ENCODE measurements around the gene H2BW2.
"Not testable (repeated sequence)": the region's sequence is repeated elsewhere in the genome, so short reads cannot be mapped to it uniquely, and the experiment has no call there.

Gene H2BW2

DNA sequence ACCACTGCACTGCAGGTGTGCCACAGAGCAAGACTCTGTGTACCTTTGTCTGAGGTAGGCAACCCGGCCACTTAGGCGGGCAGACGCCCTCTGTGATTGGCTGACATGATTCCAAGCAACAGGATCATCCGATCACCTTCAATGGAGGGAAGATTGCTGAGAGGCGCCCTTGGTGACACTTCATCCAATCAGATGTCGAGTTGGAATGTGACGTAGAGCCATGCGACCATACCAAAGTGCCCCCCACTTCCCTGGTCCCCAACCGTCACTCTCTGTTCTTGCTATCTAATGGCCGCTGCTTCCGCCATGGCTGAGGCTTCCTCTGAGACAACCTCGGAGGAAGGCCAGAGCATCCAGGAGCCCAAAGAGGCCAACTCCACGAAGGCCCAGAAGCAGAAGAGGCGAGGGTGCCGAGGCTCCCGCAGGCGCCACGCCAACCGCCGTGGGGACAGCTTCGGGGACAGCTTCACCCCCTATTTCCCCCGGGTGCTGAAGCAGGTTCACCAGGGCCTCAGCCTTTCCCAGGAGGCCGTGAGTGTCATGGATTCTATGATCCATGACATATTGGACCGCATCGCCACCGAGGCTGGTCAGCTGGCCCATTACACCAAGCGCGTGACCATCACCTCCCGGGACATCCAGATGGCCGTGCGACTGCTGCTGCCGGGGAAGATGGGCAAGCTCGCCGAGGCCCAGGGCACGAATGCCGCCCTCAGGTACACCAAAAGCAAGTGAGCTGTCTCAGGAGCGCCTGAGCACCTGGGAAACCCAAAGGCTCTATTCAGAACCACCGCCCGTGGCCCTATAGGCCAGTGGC is at the start of gene H2BW2:
Gene H2BW2, plus strand, starts transcription at position 268 of the 817 bp plus-strand sequence. Its CDS starts 39 bp downstream, at position 307.
- no peak for DNase-seq

DNA sequence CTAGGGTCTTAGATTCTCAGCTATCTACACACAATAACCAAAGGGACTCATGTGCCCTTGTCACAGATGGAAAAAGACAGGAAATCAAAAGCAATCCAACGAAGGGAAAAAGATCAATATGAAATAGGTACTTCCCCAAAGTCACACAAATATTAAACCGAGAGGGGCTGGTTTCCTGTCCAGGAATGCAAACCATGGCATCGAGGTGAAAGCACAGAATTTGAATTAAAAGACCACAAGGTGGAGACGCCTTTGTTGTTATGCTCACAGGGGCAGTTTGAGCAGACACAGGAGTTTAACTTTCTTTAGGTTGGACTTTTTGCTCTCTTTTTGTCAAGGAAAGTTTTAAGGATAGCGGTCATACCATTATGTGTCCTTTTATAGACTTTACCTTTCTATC is 40.5 kb upstream of the H2BW2 start:
- no peak for DNase-seq

GRCh38 chrX:104008831-104009230 is 30.9 kb upstream of the H2BW2 start:
- DNase-seq = no peak

DNA sequence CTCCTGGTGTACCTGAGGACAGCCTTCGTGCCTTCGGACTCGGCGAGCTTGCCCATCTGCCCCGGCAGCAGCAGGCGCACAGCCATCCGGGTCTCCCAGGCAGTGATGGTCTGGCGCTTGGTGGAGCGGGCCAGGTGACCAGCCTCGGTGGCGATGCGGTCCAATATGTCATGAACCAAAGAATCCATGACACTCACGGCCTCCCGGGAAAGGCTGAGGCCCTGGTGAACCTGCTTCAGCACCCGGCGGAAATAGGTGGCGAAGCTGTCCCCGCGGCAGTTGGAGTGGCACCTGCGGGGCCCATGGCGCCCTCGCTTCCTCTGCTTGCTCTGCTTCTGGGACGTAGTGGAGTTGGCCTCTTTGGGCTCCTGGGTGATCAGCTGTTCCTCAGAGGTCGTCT is 26.6 kb upstream of the H2BW2 start:
- no peak for DNase-seq

GRCh38 chrX:104013606-104014005 is 26.1 kb upstream of the H2BW2 start, which contains the start of gene H2BW1:
Gene H2BW1 (minus strand): TSS chrX:104013708. CDS start chrX:104013576, 132 bp downstream.
- DNase-seq = no peak

- DNase-seq = not testable (repeated sequence)
These were observed 24.2 kb upstream of the H2BW2 start for GRCh38 chrX:104015576-104015975.

GRCh38 chrX:104018126-104018525 is 21.6 kb upstream of the H2BW2 start:
- DNase-seq = no peak

- DNase-seq = no peak
These were observed 1.2 kb downstream of the H2BW2 start for GRCh38 chrX:104041003-104041402.

DNA sequence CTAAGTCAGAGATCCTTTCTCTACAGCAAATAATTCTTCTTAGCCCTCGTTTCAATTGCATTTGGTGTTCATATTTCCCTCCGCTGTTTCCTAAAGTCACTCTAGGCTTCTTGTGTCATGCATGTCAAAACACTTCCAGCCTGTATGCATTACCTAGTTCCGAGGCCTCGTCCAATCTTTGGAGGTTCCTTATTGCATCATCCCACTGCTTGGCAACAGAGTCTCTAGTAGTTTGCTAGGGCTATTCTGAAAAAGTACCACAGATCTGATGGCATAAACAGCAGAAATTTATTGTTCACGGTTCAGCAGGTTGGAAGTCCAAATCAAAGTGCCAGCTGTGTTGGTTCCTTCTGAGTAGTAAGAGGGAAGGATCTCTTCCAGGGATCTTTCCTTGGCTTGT is 5.9 kb downstream of the H2BW2 start:
- DNase-seq = no peak

DNA sequence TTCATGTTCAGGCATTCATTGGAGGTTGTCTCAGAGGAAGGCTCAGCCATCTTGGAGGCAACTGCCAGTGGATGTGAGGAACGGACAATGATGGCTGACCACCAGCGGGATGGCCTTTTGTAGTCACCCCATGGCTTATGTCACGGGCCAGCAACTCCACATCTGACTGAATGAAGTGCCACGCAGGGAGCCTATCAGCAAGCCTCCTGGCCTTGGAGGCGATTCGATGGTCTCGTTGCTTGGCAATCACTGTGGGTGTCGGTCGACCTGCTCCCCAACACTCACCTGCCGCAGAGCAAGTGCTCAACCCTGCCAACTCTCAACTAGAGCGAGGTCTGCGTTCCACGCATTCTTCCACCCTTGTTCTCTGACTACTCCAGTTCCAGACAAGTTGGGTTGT is 7.4 kb downstream of the H2BW2 start:
- DNase-seq = no peak

- DNase-seq = not testable (repeated sequence)
These were observed 15.2 kb downstream of the H2BW2 start for GRCh38 chrX:104054956-104055355.

GRCh38 chrX:104062636-104063035 is 22.9 kb downstream of the H2BW2 start:
- DNase-seq = not testable (repeated sequence)

DNA sequence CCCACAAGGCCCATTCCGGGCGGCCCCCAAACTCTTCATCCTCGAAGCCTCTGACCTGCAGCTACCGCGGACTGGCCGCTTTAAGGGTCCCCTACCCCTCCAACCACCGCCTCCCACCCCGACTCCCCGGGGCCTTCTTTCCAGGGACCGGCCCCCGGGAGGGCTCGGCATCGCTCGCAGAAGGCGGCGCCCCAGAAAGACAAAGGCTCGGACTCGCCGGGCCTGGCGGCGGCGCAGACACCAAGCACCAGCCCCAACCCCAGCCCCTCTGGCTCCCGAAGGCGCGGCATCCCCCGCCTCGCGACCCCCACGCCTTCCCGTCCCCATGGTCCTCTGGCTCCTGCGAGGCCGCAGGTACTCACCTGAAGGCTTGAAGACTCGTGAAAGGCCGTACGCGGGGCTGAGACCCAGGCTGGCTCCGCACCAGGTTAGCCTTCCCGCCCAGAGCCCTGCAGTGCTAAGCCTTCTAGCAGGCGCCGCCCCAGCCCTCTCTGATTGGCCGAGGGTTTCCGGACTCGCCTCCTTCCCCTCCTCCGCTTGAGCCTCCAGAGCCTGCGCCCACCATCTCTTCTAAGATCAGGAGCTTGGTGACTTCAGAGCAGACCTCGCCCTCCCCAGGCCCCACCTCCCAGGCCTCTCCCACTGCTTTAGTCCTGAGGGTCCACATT is 36.2 kb downstream of the H2BW2 start, which contains the start of gene TMSB15C:
Gene TMSB15C, minus strand, starts transcription at position 459 of the 668 bp plus-strand sequence.
- DNase-seq = not testable (repeated sequence)

- not testable (repeated sequence) for DNase-seq
These were observed 38.1 kb downstream of the H2BW2 start for GRCh38 chrX:104077854-104078253.

- DNase-seq = no peak
These were observed 44.3 kb downstream of the H2BW2 start for GRCh38 chrX:104084063-104084462.

- DNase-seq = no peak
These were observed 45.0 kb downstream of the H2BW2 start for GRCh38 chrX:104084534-104085277.

GRCh38 chrX:104085477-104085876 is 45.7 kb downstream of the H2BW2 start:
- no peak for DNase-seq

DNA sequence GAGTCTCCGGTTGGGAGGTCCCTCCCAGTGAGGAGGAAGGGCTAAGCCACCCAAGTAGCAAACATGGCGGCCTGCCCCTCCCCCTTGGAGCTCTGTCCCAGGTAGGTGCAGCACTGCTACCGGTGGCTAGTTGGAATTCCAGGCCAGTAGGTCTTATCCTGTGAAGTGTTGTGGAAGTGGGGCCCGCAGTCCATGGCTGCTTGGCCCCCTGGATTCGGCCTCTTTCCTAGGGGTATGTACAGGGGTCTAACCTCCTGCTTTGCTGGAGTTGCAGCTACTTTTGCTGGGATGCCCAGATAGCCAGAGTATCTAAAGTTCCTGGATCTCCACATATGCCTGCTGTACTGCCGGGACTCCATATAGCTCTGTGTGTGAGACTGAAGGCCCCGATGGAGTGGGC is 46.2 kb downstream of the H2BW2 start:
- DNase-seq = no peak

Data from NCI-H1930 (cell line).